GM12878 (cell line): ENCODE results near the gene LEKR1. TPM values are rescaled to one million over a fixed set of nuclear protein-coding genes. Genes with fewer than 3 reads are reported as not detected.

Source experiments
- ATAC-seq: fragments of 200-7000 bp; cut with Tn5 transposase; 3 replicates; pipeline ENCODE4 v1.9.1; 2020; ENCODE audit warnings: mild to moderate bottlenecking, moderate library complexity
- BruUV-seq: library from RNA; stranded (reverse); fragments of 400-500 nt; replicated peaks from 2 replicates; lab custom pipeline; 2021; lab: Mats Ljungman, UMichigan
- CTCF ChIA-PET: fragments of 300-600 bp; sonication (Branson Sonifier 250); formaldehyde crosslinking; extraction: SDS; loops from one replicate; lab custom pipeline; 2021; ENCODE audit warnings: inconsistent platforms; lab: Yijun Ruan, JAX
- POLR2A ChIA-PET: fragments of 350-600 bp; formaldehyde crosslinking; extraction: SDS; loops from one replicate; lab custom pipeline; 2021; ENCODE audit warnings: inconsistent platforms; lab: Charles Lee
- RAD21 ChIA-PET: fragments of 300-600 bp; sonication (Branson Sonifier 250); formaldehyde crosslinking; loops from one replicate; lab custom pipeline; 2023; ENCODE audit warnings: antibody characterized with exemption; ENCODE audit not compliant: unreplicated experiment; lab: Charles Lee
- SMC1A ChIA-PET: fragments of 300-600 bp; sonication (Branson Sonifier 250); formaldehyde crosslinking; loops from one replicate; lab custom pipeline; 2023; ENCODE audit not compliant: unreplicated experiment, uncharacterized antibody; lab: Charles Lee
- DNase-seq: peaks from one replicate; pipeline ENCODE4 v3.0.0-alpha.2; 2011; ENCODE audit warnings: low read depth, low spot score
- FAIRE-seq: peaks from 3 replicates; lab custom pipeline; 2011; peaks lifted over from hg19 to GRCh38; lab: Jason Lieb, UNC
- H2AFZ ChIP-seq: 2 replicates; pipeline ENCODE4 v1.6.0; 2011; ENCODE audit warnings: low read depth, low read length, control low read depth; ENCODE audit not compliant: control insufficient read depth
- H3K27ac ChIP-seq: 2 replicates; pipeline ENCODE4 v1.5.1; 2011; ENCODE audit warnings: control low read depth; ENCODE audit not compliant: control insufficient read depth, insufficient read depth
- H3K27me3 ChIP-seq, 2 experiments: replicated peaks in 1 of 2; 2 replicates each; pipeline versions ENCODE4 v1.6.0 to v1.6.1; 2011; ENCODE audit warnings: low read length in 1 of 2; ENCODE audit not compliant: control insufficient read depth in 2 of 2, insufficient read depth in 2 of 2
- H3K36me3 ChIP-seq, 2 experiments: 2 replicates each; pipeline ENCODE4 v1.5.1; 2011; ENCODE audit warnings: low read length in 1 of 2; ENCODE audit not compliant: control insufficient read depth in 2 of 2, insufficient read depth in 2 of 2
- H3K4me1 ChIP-seq: 2 replicates; pipeline ENCODE4 v1.6.1; 2011; ENCODE audit warnings: mild to moderate bottlenecking, low read length, moderate library complexity, mixed read lengths; ENCODE audit not compliant: control insufficient read depth, insufficient read depth
- H3K4me2 ChIP-seq: 2 replicates; pipeline ENCODE4 v1.6.0; 2011; ENCODE audit warnings: control low read depth; ENCODE audit not compliant: control insufficient read depth, insufficient read depth
- H3K4me3 ChIP-seq: fragments of 200-600 bp; sonication (generic); 2 replicates; pipeline ENCODE4 v1.5.1; 2016
- H3K79me2 ChIP-seq: 2 replicates; pipeline ENCODE4 v1.6.0; 2011; ENCODE audit warnings: low read length; ENCODE audit not compliant: control insufficient read depth, insufficient read depth
- H3K9ac ChIP-seq: 2 replicates; pipeline ENCODE4 v1.8.0; 2011; ENCODE audit warnings: low read length, control low read depth, mixed read lengths; ENCODE audit not compliant: control insufficient read depth, insufficient read depth
- H3K9me3 ChIP-seq: replicated peaks from 3 replicates; pipeline ENCODE4 v1.5.1; 2011; ENCODE audit warnings: mild to moderate bottlenecking, low read length; ENCODE audit not compliant: control insufficient read depth, insufficient read depth
- H4K20me1 ChIP-seq: 2 replicates; pipeline ENCODE4 v1.6.0; 2011; ENCODE audit not compliant: control insufficient read depth, insufficient read depth
- CHD4 ChIP-seq: fragments of 200-600 bp; sonication (generic); IDR thresholded peaks from 2 replicates; pipeline ENCODE4 v1.6.1; 2016; ENCODE audit warnings: mild to moderate bottlenecking
- JUND ChIP-seq: IDR thresholded peaks from 2 replicates; pipeline ENCODE4 v1.6.1; 2012; ENCODE audit warnings: low read depth, mild to moderate bottlenecking, low read length, improper control_type of control experiment, moderate library complexity
- KAT2A ChIP-seq: conservative IDR thresholded peaks from 2 replicates; pipeline ENCODE4 v1.6.1; 2011; ENCODE audit warnings: low read depth, low read length; ENCODE audit not compliant: control insufficient read depth
- MEF2A ChIP-seq: IDR thresholded peaks from 2 replicates; pipeline ENCODE4 v1.6.1; 2011; ENCODE audit warnings: low read depth, mild to moderate bottlenecking, low read length, moderate library complexity; ENCODE audit not compliant: insufficient read depth
- MTA2 ChIP-seq: fragments of 450-650 bp; IDR thresholded peaks from 2 replicates; pipeline ENCODE4 v1.6.1; 2016; ENCODE audit warnings: low read depth, mild to moderate bottlenecking, moderate library complexity
- NRF1 ChIP-seq: conservative IDR thresholded peaks from 2 replicates; pipeline ENCODE4 v1.6.1; 2011; ENCODE audit warnings: mild to moderate bottlenecking, low read depth, low read length, improper control_type of control experiment
- PAX8 ChIP-seq: fragments of 450-650 bp; IDR thresholded peaks from 2 replicates; pipeline ENCODE4 v1.6.1; 2017; ENCODE audit warnings: mild to moderate bottlenecking, moderate library complexity
- POLR2A ChIP-seq: IDR thresholded peaks from 2 replicates; pipeline ENCODE4 v1.6.1; 2011; ENCODE audit warnings: low read depth, mild to moderate bottlenecking, low read length
- RUNX3 ChIP-seq: IDR thresholded peaks from 2 replicates; pipeline ENCODE4 v1.6.1; 2012; ENCODE audit warnings: low read length, inconsistent platforms
- TARDBP ChIP-seq: IDR thresholded peaks from 2 replicates; pipeline ENCODE4 v1.6.1; 2016; ENCODE audit warnings: borderline replicate concordance
- ZBTB4 ChIP-seq: fragments of 450-650 bp; formaldehyde crosslinking; IDR thresholded peaks from 2 replicates; pipeline ENCODE4 v1.4.0; 2022; ENCODE audit warnings: mild to moderate bottlenecking, moderate library complexity
- ZNF622 ChIP-seq: fragments of 450-650 bp; IDR thresholded peaks from 2 replicates; pipeline ENCODE4 v1.6.1; 2017; ENCODE audit warnings: mild to moderate bottlenecking, inconsistent platforms
- WGBS: methylation state at CpG from one replicate; pipeline ENCODE4 v1.1.6; 2016; ENCODE audit warnings: low lambda C conversion rate; ENCODE audit not compliant: insufficient replicate concordance, insufficient coverage; ENCODE audit errors: missing lambda C conversion rate; 5-methylcytosine and 5-hydroxymethylcytosine counted together
- in situ Hi-C: fragments of 300-500 bp; cut with MboI; formaldehyde crosslinking; loops from 9 replicates; pipeline ENCODE4 v1.14.3; 2018; ENCODE audit warnings: mixed read lengths
- intact Hi-C: fragments of 100-400 bp; cut with micrococcal nuclease; formaldehyde crosslinking; loops from one replicate; pipeline ENCODE4 v1.14.2; 2022; ENCODE audit not compliant: unreplicated experiment
- polyA plus RNA-seq, 11 experiments: library from polyadenylated mRNA; depleted of rRNA in 4 of 11; unstranded in 6 of 11; stranded (reverse) in 5 of 11; fragments of >200 nt; fragmentation: Nextera tagmentation in 4 of 11; fragmentation: Illumina TruSeq in 1 of 11; extraction: Ambion mirVana in 4 of 11; extraction: Trizol in 1 of 11; gene quantifications; 1 replicate in 1 of 11; 2 replicates in 10 of 11; pipeline versions ENCODE4 v1.2.1 to v1.2.3, GENCODE V29; 2011 to 2016; ENCODE audit warnings: inconsistent platforms in 2 of 11, missing spikeins in 2 of 11, low read depth in 1 of 11
- total RNA-seq, 4 experiments: library from RNA; depleted of rRNA in 3 of 4; stranded (reverse); fragments of >200 nt in 3 of 4; fragmentation: Illumina TruSeq in 1 of 4; extraction: Trizol in 1 of 4; gene quantifications; 2 replicates each; pipeline versions ENCODE4 v1.2.1 to v1.2.3, GENCODE V29; 2013 to 2021
- TF ChIP-seq, protein P1 (sequence below): fragments of 450-650 bp; formaldehyde crosslinking; IDR thresholded peaks from 2 replicates; pipeline ENCODE4 v1.5.0; 2022; ENCODE audit warnings: mild to moderate bottlenecking, missing genetic modification characterization

The LEKR1 gene
- total and polyA plus RNA-seq, 10 of the 15 experiments (the other 5 are each of a cell fraction or from before 2014, with no cell fraction given): 0.48 to 3.2 (median 1.3) TPM

DNA sequence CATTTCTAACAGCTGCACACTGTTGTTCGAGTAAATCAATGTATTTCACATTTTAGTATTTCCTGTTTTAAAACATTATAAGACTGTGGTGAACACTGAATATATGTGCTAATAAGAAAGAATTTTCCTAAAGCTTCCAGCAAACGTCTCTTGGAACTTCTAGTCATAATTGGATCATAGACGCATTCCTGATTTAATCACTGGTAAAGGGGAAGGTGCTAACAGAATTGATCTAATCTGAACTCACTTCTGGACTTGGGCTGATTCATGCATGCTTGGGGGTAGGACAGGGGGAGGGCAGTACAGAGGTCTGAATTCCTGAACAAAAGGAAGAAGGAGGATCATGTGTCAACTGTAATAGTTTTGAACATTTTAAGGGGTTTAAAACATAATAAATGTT lies 7.3 kb upstream of the LEKR1 start:
- H3K4me3 ChIP-seq: no peak overlapping the region
- H3K36me3 ChIP-seq: no peaks in the 10 kb centered on the region
- ChIA-PET SMC1A (interaction anchor here (1.4 to 2.5 kb wide), 3 partner anchors 108 to 264 kb away, joined by 3 to 9 read pairs (median 7); no protein-coding TSS in a partner anchor), POLR2A (no interaction called here), CTCF (no interaction called here), RAD21 (interaction anchor here (0.7 to 1.1 kb wide), 2 partner anchors 138 to 270 kb away, joined by 4 read pairs; no protein-coding TSS in a partner anchor)
- peak overlapping the region; percentile 95; the same call in 1 of the 2 replicates for H3K27ac ChIP-seq
- H3K79me2 ChIP-seq: peaks cover 40% of the 10 kb centered on the region
- H4K20me1 ChIP-seq: no peaks in the 10 kb centered on the region
- intact Hi-C loops (loop anchor here (10.0 kb wide), 1 partner anchor 264 kb away; the partner anchor contains the start of gene SSR3), in situ Hi-C loops (loop anchor here (10.0 kb wide), 1 partner anchor 264 kb away; the partner anchor contains the start of gene SSR3)
- no peak overlapping the region for H3K4me2 ChIP-seq
- ATAC-seq (no peak), FAIRE-seq (no peak)
- H3K4me1 ChIP-seq: peaks cover 27% of the 10 kb centered on the region
- H3K9me3 ChIP-seq: no peaks in the 10 kb centered on the region
- no peak for TF ChIP-seq MEF2A
- TF ChIP-seq CHD4: no peak
- no peak for TF ChIP-seq TARDBP
- no peak for TF ChIP-seq JUND
- no peak for TF ChIP-seq ZNF622
- no peak for TF ChIP-seq KAT2A
- TF ChIP-seq PAX8: no peak
- no peak for TF ChIP-seq RUNX3
- TF ChIP-seq, protein P1, sequence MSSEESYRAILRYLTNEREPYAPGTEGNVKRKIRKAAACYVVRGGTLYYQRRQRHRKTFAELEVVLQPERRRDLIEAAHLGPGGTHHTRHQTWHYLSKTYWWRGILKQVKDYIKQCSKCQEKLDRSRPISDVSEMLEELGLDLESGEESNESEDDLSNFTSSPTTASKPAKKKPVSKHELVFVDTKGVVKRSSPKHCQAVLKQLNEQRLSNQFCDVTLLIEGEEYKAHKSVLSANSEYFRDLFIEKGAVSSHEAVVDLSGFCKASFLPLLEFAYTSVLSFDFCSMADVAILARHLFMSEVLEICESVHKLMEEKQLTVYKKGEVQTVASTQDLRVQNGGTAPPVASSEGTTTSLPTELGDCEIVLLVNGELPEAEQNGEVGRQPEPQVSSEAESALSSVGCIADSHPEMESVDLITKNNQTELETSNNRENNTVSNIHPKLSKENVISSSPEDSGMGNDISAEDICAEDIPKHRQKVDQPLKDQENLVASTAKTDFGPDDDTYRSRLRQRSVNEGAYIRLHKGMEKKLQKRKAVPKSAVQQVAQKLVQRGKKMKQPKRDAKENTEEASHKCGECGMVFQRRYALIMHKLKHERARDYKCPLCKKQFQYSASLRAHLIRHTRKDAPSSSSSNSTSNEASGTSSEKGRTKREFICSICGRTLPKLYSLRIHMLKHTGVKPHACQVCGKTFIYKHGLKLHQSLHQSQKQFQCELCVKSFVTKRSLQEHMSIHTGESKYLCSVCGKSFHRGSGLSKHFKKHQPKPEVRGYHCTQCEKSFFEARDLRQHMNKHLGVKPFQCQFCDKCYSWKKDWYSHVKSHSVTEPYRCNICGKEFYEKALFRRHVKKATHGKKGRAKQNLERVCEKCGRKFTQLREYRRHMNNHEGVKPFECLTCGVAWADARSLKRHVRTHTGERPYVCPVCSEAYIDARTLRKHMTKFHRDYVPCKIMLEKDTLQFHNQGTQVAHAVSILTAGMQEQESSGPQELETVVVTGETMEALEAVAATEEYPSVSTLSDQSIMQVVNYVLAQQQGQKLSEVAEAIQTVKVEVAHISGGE: no peak
- TF ChIP-seq MTA2: no peak
- no peak for TF ChIP-seq NRF1
- no peak for TF ChIP-seq POLR2A
- no peak for TF ChIP-seq ZBTB4 (CRISPR knock-in tag)
- TF ChIP-seq, all 136 proteins: peak for 0
- Histone ChIP-seq H3K27me3 (no peaks in the 10 kb centered on the region), H2AFZ (no peak overlapping the region), H3K9ac (no peak overlapping the region)
- no peak for DNase-seq
- WGBS: 89% methylated on average over 3 of the region's 3 CpGs
- no TSS peak for BruUV-seq
